Right forelimb (tissue), 1 donor: ENCODE data around the gene SHC4.

Experiments used
- DNase-seq: peaks from one replicate; pipeline ENCODE4 v3.0.0-alpha.2; 2018

SHC4 gene

DNA sequence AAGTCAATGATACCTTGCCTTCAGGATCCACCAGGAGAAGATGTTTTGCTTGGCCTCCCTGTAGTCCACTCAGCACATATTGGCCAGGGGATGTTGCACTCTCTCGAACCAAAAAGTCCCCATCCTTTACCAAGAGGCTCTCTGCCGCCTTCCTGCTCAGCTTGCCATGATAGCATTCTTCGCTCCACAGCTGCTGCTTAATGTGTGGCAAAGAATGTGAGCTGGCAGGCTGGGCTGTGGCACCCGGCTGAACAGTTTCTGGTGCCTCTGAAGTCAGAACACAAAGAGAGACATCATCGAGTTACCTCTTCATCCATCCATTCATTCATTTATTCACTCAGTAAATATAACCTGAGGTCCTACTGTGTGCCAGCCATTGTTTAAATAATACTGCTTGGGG is 129.0 kb downstream of the SHC4 start:
- no peak for DNase-seq

DNA sequence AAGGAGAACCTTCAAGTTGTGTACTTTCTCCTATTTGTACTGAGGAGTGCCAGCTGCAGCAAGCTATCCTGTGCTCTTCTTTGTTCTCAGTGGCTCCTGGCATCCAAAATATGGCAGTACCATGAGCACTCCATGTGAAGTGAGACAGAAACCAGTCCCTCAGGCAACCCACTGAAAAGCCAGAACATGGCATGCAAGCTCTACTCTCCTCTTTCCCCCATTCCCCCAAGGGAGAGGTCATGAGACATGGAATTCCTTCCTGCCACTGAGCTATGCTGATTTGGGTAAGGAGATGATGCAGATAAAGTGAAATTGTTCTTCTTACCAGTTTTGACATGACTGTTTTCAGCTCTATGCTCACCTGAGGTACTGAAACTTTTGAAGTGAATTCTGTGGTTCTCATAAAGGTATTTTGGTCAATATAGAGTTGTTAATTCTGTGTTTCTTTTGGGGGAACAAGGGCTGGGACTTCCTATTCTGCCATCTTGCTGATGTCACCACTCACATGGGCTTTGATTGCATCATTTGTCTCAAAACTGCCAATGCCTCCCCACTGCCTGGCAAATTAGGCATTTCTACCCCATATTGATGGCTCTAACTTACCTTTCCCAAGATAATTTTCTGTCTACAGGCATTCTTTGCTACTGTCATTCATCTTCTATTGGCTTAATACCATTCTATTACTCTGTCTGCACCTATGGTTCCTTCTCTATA is 130.0 kb downstream of the SHC4 start:
- no peak for DNase-seq

DNA sequence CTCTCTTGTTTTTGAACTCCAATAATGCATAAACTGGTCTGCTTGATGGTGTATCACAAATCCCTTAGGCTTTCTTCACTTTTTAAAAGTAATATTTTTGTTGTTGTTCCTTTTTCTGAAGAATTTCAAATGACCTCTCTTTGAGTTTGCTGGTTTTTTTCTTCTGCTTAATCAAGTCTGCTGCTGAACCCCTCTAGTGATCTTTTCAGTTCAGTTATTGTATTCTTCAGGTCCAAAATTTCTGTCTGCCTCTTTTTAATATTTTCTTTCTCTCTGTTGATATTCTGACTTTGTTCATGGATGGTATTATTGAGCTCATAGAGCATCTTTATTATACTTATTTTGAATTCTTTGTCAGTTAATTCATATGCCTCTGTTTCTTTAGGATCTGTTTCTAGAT is 131.1 kb downstream of the SHC4 start:
- DNase-seq, result no peak

DNA sequence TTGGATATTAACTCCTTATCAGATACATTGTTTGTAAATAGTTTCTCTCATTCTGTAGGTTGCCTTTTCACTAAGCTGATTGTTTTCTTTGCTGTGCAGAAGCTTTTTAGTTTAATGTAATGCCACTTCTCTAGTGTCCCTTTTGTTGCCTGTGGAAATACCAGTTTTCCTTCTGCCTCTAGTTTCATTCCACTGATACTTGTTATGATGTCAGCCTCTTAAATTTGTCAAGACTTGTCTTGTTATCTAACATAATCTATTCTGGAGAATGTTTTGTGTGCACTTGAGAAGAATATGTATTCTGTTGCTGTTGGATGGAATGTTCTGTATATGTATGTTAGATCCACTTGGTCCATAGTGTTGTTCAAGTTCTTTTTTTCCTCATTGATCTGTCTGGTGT is 134.8 kb downstream of the SHC4 start:
- no peak for DNase-seq

DNA sequence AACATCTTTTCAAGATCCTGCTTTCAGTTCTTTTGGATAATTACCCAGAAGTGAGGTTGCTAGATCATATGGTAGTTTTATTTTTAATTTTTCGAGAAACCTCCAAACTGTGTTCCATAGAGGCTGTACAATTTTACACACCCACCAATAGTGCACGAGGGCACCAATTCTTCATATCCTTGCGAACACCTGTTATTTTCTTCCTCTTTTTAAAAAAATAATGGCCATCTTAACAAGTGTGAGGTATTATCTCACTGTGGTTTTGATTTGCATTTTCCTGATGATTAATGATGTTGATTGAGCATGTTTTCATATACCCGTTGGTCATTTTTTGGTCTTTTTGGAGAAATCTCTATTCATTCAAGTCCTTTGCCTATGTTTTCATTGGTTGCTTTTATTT is 135.2 kb downstream of the SHC4 start:
- no peak for DNase-seq

DNA sequence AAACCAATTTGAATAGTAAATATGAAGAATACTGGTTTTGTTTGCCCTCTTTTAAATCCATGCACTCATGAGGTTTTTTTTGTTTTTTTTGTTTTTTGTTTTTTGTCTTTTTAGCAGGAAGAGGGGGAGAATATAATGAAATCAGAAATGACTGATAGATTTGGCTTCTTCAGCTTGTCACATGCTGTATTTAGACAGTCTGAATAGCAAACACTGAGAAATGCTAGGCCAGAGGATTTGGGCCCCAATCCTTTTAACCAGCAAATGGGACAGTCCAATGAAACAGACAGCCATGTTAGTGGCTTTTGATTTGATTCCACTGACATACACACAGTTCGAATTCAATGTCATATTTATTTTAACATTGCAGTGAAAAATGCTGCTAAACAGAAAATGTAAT is 138.6 kb downstream of the SHC4 start:
- no peak for DNase-seq

DNA sequence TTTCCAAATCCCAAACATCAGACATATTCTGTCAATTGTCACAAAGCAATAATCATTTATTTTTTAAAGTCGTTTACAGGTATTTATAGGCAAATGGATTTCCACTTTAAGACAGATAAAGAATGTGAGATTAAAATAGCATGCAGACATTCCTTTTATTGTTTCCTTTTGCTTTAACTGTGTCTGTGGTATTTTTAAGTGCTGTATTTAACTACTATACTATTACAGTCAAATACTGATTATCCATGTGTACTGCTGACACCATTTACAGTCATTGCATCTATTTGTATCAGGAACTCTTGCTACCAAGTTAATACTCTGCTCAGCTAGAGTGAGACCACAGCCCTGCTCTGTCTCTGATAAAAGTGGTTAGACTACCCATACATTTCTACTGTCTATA is 140.0 kb downstream of the SHC4 start:
- no peak for DNase-seq

DNA sequence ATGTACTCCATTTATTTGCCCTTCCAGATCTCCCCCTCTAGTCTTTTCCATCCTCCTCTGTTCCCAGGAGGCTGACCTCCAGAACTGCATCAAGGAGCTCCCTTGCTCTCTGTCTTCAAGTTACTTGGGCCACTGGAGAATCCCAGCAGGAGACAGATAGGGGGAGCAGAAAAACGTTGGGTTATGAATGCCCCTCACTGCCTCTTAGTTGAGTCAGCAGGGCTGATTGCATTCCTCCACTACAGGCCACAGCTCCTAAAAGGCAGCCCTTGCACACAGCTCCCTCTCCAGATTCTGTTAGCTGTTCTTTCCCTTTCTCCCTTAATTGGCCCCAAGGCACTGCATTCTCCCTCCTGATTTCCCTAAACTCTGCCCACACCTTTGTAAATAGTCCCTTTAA is 140.5 kb downstream of the SHC4 start:
- no peak for DNase-seq

DNA sequence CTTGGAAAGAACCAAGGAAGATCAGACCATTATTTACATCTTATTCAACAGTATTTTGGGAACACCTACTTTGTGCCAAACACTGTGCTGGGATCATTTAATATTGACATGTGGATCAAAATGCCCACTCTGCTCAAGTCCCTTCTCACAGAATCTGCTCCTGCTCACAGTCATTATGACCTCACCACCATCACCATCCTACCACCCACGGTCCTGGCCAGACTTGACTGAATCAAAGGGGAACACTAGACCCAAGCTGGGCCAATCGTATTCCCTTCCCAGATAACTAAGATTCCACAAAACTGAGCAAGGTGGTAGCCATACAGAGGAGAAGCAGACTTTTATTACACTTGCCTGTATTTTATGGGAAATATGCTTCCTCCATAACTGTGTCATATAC is 149.4 kb downstream of the SHC4 start:
- DNase-seq, result no peak

DNA sequence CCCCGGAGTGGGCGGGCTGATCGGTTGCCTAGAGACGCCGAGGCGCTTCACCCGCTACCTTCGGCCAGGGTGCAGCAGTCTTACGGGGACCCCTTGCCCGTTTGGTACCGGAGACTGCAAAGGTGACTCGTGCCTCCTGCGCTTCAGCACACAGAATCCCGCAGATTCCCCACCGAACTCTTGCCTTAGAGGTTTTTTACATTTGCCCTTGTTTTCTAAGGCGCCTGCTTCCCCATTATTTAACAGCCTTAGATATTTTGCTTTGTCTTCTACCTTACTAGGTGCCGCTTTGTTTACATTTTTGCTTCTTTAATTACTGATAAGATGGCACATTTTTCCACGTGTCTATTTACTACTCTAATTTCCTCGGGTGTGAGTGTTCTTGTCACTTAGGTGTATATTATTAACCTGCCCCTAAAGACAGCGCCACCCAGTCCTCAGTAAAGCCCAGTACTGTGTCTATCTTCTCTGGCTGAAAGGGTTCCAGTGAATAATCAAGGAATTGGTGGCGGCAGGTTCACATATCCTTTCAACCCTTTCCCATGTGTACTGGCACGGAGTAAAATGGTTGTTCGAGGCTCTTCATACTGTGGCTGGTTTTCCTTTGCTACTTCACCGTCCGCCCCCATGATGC is 152.3 kb downstream of the SHC4 start:
- no peak for DNase-seq

DNA sequence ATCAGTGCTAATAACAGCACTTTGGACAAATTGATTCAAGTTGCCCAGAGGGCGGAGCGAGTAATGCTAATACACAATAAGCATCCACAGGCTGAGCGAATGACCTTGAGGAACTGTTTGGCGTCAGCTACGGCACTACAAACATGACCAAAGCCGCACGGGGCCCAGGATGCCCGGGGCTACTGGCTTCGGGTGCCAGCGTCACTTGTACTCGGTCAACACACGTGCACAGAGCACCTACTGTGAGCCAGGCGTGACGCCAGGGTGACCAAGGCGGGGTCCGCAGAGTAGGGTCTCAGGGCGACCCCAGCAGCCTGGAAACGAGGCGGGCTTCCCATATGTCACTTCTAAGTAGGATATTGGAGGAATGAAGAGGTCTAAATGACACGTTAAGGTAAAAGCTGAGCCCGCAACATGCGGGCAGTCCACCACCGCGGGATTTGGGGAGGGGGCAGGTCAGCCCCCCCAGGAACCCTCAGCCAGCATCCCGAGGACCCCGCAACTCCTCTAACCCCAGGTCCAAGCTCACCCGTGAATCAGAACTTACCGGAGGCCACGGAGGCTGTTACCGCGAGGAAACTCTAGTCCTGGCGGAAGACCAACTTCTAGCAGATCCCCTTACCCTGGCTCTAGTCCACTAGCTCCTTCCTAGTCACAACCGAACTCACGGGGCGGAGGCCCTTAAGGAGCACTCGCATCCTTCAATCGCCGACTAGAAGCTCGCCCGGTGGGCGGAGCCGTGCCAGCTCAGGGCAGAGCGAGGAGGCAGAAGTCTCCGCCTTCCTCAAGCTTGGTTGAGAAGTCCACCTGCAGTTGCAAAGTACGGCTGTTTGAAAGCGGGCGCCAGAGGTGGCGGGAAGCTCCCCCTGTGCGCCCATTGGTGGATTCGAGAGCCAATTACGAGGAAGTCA is 153.1 kb downstream of the SHC4 start, which contains the start of gene CEP152:
Gene CEP152 (minus strand): TSS at position 656 of the 911 bp plus-strand sequence. CDS start 5,420 bp downstream, outside the sequence.
- DNase-seq, result peak; percentile 97

DNA sequence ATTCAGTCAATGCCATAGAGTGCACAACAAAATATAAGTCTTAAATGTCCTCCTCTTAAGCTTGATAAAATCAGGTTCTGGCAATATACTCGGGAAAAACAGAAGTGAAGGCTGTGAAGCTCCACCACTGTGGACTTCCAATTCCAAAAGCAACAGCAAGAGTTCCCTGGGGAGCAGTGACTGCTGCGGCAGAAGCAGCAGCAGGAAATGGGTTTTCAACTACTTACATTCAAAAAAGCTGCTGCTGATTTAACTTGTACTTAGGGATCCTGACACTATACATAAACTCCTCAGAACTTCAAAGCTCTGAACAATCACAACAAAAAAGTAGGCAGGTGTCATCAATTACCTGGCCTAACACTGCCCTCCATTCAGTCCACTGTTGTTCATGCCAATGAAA is 157.6 kb downstream of the SHC4 start:
- DNase-seq, result no peak

DNA sequence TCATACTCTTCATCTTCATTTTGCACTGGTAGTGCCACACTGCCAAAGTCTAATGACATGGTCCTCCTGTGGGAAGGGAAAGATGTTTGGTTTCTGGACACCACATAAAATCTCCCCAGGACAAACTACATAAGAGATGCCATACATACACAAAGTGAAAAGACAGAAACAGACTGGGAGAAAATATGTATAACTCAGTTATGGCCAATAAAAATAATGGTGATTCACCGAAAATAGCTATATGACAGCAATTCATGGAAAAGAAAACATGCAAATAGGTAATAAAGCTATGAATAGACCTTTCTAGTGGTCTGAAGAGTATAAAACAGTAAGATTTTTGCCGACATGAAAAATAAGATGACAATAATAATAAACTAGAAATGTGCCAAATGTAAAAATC is 158.1 kb downstream of the SHC4 start:
- no peak for DNase-seq

DNA sequence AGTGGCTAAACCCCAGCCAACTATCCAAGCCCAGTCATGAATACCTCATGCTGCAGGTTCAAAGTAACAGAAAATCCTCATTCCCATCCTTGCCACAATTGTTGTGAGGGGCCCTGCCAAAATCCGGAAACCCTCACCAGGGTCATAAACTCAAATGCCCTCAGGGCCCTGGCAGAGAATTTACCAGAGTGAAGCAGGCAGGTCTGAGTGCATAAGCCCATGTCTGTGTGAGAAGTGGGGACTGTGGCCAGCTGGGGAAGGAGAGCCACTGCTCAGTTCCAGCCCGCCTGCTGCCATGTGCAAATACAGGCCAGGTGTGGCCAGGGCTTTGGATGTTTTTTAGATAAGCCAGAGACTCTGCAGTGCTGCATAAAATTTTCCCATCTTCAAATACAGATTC is 159.8 kb downstream of the SHC4 start:
- DNase-seq, result no peak

DNA sequence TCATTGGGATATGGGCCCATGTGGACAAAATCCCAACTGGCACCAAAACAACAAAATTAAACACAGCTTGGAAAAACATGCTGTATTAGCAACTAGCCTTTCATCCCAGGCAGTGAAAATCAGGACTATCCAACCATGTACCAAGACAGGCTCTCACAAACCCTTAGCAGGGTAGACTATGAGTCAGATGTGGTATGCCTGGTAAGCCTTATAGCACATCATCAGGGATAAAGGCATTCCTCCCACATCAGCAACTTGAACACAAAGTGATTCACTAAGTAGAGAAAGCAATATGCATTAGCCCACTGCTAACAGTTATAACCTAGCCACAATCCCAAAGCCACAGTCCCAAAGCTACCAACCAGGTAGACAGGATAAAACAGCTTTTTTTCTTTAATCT is 160.9 kb downstream of the SHC4 start:
- no peak for DNase-seq

DNA sequence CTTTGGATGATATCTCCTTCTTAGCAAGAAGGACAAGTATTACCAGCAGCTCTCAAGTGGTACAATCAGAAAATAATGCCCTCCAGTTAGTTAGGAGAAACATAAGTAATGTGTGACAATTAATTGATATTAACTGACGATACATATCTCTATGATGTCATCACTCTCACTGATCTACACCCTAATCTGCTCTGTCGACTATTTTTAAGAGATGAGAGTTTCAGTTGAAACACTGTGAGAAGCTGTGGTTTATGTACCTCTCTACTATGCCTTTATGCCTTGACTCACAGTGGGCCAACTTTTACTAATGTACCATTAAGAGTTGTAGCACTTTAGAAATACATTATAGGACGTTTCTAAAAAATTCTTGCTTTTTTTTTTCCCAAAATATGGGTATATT is 161.5 kb downstream of the SHC4 start:
- DNase-seq, result no peak

DNA sequence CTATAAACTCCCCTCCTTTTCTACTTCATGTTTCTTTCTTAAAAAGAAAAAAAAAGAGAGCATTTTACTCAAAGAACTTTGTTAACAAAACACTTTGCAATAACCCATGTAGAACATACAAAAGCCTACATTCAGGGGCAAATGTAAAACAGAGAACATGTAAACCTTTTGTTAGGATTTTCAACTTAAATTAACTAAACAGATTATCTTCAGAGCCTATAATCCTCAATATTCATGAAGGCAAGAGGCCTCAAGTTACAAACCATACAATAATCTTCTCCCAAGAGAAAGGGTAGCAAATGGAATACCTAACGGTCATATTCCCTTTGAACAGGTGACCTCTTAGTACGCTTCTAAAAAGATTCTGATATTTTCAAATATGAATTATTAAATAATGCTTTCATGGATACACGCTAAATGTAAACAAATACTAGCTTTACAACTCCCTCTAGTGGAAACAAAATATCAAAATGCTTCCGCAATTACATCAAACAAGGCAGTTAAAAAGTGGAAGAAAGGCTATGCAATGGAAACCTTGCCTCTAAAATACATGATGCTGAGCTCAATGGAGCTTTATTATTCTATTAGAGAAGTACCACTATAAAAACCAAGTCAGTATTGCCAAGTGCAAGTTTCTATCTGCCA is 162.8 kb downstream of the SHC4 start:
- DNase-seq, result no peak

DNA sequence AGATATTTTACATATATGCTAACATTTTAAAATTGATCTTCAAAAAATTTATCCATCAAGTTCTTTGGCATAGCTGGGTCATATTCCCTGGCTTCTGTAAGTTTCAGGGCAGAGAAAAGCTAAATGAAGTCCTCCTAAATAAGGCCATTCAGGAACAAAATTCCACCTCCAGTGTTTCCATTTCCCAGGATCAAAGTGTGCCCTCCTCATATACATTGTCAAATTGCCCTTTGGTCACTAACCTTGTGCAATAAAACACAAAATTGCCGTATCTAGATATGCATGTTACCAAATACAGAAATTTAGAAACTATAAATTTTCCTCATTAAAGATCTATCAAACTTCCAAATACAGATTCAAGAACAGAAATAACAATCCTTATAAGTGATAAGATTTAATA is 163.5 kb downstream of the SHC4 start:
- DNase-seq, result no peak

DNA sequence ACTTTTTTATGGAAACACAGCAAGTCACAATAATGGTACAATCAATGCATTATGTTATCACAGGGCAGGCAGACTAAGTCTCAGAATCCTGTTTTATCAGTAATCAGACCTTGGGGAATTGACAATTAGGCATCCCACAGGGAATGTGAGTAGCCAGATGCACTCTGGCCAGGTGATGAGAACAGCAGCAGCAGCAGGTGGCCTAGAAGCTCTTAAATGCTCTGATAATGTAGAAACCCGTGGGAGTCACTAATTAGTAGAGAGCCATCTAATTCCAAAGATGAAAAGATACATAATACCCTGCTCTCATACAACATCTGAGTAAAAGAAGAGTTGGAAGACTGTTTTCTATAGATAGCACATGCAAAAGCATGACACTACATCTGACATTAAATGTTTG is 165.4 kb downstream of the SHC4 start:
- no peak for DNase-seq

DNA sequence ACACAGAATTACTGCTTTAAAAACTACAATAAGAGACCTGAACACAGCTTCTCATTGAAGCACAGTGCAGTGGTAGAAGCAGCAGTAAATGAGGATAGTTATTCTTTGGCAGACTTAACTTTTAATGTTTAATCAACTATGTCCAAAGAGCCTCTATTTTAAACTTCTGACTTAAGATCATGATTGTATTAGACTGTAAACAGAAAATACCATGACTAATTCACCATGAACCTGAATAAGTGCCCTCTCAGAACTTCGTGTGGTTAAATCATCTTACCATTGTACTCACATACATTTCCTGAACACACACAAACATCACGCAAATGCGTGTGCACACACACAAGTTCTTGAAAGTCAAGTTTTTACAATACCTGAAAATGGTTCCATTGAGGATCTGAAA is 166.8 kb downstream of the SHC4 start:
- no peak for DNase-seq

DNA sequence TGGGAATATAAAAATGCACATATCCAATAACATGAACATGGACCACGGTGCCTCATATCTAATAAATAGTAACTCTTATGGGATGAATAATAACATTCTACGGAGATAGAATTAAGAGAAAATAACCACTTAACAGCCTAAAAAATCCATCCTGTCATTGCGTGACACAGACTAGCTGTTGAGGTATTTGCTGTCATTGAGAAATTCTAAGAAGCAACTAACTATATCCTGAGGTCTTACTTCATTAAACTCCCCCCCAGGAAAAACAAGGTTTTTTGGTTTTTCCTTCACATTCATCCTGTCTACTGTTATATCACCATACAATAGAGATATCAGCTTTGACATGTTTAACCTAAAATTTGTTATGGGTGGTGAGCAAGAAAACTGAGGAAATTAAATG is 167.2 kb downstream of the SHC4 start:
- DNase-seq, result no peak

DNA sequence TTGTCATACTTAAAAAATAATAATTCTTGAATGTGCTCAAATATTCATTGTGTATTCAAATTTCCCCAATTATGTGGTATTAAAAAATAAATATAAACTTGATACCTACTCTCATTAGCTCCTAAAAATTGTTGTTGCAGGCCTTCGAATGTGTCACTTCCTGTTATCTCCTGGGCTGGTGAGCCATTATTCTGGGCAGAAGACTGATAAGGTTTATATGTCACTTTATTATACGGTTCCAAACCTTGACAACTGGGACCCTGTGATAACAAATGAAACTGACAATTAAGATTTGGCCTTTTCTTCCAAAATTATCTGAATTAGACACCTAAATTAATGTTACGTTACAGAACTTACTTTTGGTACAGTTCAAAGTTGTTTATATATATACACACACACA is 167.8 kb downstream of the SHC4 start:
- no peak for DNase-seq

DNA sequence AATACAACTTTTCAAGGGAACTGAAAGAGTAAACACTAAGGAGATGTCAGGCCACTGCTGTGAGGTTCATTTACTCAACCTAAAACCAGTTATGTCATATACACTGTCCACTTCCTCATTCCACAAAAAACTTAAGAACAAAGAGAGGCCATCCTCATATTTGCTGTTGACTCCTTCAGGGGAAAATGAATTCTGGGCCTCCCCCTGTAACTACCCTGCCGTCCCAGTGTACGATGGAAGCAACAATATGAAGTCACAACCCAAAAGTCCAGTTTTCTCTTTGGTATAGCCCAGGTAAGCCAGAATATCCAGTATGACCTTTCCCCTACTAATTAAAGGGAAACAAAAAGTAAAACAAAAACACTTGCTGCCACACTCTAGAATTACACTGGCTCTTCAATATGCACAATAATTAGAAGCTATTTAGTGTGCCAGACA is 169.0 kb downstream of the SHC4 start:
- no peak for DNase-seq
